CD4-positive, alpha-beta T cell treated with Interleukin-1 beta for 1 hour (primary cell): ENCODE data around the gene RHOH.
"Not testable (repeated sequence)": the region's sequence is repeated elsewhere in the genome, so short reads cannot be mapped to it uniquely, and the experiment has no call there.

Experiments used
- DNase-seq, 2 donors: peaks; one replicate each; pipeline ENCODE4 v3.0.0-alpha.2; 2020 to 2022

RHOH gene, protein sequence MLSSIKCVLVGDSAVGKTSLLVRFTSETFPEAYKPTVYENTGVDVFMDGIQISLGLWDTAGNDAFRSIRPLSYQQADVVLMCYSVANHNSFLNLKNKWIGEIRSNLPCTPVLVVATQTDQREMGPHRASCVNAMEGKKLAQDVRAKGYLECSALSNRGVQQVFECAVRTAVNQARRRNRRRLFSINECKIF

DNA sequence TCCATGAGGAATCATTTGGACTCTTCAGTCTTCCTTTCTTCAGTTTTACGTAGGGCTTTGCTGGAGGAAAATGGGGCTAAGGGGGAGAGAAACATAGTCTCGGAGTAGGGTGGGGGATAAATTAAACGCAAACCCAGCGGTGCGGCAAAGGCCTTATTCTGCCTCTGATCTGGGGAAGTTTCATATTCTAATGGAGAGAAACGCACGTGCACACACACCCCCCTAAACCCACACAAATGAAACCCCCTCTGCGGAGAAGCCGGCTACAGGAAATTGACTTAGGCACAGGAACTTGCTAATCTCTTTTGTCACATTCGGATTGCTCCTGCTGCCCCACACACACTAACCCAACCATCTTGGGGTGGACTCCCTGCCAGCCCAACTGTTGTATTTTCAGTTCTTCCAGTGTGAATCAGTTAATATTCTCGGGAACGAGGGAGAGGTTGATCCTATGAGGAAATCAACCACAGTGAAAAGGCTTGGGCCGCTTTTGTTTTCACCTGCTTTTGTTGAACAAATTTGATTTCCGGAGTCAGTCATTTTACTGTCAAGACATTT is at the start of gene RHOH:
TSS of gene RHOH (plus strand) at position 308 of the 558 bp plus-strand sequence. CDS start 46,356 bp downstream, outside the sequence.
- peak; percentile 87 to 88 for DNase-seq

DNA sequence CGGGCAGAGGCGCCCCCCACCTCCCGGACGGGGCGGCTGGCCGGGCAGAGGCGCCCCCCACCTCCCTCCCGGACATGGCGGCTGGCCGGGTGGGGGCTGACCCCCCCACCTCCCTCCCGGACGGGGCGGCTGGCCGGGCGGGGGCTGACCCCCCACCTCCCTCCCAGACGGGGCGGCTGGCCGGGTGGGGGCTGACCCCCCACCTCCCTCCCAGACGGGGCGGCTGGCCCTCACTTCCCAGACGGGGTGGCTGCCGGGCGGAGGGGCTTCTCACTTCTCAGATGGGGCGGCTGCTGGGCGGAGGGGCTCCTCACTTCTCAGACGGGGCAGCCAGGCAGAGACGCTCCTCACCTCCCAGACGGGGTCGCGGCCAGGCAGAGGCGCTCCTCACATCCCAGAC is 49.3 kb upstream of the RHOH start:
- DNase-seq: not testable (repeated sequence)

DNA sequence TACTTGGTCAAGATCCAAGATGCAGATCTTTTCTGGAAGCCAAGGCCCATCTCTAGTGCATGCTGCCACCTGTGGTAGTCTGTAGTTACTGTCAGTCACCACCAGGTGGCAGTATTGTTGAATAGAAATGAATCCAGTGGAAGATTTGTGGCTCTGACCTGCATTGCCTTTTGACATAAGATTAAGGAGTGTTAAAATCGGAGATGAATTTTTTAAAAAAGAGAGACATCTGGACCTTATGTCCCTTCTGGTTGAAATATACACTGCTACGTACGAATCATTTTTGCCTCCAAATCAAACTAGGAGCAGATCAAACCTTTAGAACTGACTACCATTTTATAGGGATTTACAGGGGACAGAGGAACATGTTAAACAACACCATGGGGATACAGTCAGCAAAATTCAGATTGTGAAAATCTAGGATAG is 46.9 kb upstream of the RHOH start:
- peak; percentile 79 to 87 for DNase-seq

DNA sequence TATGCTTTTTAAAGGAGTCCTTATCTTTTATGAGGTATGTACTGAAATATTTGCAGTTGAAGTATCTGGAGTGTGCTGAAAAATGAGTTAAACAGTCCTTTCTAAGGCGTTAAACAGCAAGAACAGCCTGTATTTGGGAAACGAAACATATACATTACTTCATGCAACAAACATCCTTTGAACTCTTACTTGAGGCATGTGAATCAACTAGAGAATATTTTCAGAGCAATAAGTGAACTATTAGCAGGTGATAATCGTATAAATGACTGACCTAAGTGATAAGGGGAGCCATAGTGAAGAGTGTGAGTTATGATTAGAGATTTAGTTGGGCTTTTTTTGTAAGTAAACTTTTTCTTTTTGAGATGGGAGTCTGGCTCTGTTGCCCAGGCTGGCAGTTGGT is 45.9 kb upstream of the RHOH start:
- no peak for DNase-seq

DNA sequence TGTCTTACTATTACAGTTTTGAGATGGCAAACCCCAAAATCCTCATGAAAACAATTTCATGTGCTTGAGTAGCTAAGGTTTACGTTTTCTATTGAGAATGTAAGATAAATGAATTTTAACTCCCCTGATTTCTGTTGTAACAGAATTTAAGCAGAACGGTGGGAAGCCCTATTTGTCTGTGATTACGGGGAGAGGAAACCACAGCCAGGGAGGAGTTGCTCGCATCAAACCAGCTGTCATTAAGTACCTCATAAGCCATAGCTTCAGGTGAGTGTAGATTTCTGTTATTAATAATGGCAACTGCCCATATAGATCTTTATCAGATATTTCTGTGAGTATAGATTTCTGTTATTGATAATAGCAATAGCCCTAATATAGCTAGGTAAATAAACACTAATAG is 44.2 kb upstream of the RHOH start:
- peak; percentile 34 to 46 for DNase-seq

DNA sequence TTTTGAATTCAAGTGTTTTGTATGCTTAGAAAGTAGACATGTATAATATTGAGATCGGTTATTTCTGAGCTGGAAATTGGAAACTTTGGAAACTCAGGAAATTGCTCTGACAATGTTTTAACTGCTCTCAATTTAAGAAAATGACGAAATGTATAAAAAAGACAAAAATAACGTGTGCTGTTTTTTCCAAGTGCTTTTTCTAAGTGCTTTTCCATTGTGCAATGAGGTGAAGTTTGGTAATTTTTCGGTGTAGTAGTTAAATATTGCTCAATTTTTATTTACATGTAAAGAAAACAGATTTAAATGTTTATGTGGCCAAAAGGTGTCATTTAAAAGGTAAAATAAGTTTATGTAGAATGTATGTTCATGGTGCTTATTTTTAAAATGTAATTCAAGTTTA is 39.4 kb upstream of the RHOH start:
- no peak for DNase-seq

DNA sequence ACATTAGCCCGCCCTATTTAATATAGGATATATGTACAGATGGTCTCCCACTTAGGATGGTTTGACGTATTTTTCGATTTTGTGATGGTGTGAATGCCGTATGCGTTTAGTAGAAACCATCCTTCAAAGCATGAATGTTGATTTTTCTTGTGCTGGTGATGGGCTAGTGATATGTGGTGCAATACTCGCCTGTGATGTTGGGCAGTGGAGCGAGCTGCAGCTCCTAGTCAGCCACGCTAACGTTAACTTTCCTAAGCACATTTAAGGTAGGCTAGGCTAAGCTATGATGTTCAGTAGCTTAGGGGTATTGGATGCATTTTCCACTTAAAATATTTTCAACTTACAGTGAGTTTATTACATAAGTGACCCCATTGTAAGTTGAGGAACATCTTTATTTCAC is 36.6 kb upstream of the RHOH start:
- no peak for DNase-seq

DNA sequence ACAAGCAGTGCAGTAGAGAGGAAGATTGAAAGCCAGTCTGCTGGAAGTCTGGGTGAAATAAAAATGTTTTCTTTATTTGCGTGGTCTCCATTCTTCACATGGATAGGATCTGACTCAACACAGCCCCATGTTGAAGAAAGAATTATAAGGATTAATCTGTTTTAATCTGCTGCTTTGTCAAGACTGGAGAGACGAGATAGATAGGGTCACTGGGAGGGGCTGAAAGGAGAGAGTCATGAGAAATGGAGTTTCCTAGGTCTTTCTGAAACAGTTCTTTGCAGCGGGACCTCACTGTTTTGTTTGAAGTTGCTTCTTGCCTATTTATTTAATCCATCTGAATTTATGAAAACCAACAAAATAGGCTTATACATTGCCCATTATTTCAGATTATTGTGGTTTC is 32.4 kb upstream of the RHOH start:
- no peak for DNase-seq

DNA sequence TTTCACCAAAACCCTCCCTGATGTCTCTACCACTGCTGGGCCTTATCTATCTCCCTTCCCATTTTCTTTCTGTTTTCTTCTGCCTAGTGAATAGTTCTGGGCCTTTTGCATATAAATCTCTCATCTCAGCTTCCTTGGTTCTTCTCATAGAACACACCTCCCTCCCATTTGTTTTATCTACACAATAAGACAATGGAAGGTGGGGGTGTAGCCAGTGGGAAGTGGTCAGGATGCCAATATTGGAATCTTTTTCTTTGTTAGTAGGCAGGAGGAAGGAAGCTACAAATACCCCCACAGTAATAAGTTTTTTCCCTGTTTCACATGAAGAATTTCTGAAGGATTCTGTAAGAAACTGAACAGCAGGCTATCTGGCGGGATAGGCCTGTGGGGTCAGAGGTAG is 30.9 kb upstream of the RHOH start:
- no peak for DNase-seq

DNA sequence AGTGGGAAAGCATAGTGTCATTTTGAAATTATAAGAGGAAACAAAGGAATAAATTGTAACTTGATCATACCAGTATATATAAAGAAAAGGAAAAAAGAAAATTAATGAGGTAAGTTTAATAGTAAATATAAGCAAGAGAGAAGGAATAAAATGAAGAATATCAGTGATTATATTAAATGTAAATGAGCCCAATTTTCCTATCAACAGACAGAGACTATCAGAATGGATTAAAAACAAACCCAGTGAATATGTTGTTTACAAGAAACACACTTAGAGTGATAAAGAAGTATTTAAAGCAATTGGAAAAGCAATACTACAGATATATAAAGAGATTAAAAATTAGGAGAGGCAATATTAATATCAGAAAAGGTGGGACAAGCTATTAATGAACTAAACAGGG is 28.8 kb upstream of the RHOH start:
- DNase-seq: no peak

DNA sequence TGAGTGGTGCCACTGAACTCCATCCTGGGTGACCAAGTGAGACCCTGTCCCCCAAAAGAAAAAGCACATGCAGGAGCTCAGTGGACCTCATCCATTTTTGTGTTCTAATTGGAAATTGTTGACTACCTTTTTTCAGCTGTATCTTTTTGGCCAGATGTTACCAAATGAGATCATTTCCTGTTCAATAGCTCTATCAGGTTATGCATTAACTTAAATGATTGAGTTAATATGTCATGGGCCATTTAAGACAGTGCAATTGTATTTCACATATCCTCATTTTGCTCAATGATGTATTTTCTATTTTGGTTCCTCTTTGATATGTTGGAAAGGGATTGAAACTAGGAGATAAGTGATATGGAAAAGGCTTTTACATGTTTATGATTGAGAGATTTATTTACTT is 26.2 kb upstream of the RHOH start:
- no peak for DNase-seq

DNA sequence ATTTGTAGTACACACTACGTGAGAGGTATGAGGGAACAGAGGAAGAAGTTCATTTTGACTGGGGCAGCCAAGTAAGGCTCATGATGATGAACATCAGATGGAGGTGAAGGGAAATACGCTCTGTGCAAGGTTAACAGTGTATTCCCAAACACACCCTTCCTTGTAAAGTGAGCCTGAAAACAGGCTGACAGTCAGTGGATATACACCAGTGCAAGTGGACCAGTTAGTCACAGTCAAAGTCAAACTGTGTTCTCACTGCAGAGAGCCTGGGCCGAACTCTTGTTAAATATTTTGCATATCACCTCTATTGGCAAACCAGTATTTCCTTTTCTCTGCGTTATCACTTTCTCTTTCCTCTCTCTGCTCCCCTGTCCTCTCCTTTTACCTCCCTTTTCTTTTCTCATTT is 23.4 kb upstream of the RHOH start:
- no peak for DNase-seq

DNA sequence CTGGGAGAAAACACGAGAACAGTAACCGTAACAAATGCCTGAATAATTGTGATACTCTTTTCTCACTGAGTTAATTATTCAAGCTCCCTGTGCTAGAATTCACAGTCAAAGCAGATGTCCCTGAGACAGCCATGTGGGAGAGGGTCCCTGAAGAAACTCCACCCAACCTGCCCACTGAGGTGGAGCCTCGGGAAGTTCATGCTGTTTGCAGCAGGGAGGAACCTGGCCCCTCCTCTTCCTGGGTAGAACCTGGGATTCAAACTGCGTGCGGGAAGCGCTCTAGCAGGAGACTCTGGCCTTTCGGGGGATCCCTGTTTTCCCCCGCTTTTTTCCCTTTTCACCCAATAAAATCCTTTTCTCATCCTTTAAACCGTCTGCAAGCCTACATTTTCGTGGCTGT is 20.2 kb upstream of the RHOH start:
- DNase-seq: no peak

DNA sequence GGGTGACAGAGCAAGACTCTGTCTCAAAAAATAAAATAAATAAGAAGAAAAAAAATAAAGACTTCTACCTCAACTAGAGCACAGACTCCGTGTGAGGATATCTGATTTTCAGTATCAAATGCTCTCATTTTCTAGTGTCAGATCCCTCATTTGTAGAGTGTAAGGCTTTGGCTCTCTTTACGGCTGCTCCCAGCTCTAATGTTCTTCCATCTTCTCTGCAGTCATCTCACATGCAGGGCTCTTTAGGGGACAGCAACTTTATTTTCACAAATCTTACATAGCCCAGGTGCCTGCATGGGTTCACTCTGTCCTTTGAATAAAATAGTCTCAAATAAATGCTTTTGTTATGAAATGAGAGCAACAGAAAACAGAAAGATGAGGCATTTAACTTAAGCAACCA is 19.2 kb upstream of the RHOH start:
- no peak for DNase-seq

DNA sequence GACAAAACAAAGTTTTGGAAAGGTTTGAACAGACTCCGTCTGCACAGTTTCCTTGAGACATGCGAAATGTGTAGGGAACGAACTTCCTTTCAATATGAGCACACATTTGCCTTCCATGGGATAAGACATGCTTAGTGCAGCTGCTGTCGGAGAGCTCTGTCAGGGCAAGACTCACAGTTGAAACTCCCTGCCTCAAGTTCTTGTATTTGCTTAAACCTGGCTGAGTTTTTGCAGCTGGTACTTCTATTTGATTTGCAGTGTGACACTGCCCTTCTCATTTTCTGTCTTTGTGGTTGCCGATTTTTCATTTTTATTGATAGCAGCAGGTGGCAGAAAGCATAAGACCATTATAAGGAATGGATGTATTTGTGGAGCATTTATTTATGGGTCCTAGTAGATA is 18.2 kb upstream of the RHOH start:
- no peak for DNase-seq

DNA sequence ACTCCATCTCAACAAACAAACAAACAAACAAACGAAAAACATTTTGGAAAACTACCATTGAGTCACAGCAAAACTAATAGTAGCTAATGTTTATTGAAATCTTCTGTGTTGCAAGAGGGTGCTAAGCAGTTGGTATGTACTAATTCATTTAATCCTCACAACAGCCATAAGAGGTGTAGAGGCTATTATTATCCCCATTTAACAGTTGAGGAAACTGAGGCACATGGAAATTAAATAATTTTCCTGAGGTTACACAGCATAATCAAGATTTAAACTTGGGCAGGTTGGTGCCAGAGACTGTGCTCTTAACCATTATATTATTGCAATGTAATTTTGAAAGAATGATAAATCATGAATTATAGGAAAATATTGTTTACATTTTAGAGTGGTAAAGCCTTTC is 17.5 kb upstream of the RHOH start:
- DNase-seq: no peak

DNA sequence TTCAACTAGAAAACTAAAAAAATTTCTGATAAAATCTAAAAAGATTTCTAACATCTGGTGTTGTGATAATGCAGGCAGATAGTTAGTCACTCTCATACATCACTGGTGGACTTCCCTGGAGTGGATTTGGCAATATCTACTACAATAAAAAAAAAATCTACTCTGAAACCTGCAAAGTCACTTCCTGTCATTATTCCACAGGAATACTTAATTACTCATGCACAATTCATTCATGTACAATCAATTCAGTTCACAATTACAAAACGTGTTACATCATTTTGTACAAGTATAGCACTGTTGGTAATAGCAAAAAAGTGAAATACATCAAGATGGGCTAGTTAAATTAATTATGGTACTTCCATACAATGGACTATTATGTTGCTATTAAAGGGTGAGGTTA is 16.5 kb upstream of the RHOH start:
- no peak for DNase-seq

DNA sequence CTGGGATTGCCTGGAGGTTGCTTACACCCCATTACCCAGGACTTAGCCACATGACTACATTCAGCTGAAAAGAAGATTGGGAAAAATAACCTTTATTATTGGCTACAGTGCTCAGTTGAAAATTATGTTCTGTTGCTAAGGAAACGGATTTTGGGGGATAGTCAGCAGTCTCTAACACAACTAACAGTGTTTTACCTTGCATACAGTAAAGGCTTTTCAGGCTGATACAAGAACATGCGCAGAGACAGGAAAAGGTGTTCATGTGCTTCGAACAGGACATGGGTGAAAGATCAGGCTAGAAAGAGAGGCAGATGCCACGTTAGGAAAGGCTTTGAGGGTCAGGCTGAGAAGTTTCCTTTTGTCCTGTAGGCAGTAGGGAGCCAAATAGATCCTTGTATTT is 14.8 kb upstream of the RHOH start:
- DNase-seq: no peak

DNA sequence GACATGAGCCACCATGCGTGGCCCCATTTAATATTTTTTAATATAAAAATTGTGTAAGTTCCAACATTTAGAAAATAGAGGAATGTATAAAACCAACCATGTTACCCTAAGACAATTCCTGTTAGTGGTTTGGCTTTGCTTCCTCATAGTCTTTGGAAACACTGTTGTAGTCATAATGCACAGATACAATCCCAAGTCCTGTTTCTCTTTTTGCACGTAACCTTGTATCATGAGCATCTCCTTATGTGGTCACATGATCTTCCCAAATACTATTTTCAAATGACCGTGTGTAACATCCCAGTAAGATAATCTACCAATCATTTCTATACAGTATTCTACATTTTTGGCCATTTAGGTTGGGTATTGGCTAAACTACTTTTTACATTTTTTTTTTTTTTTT is 13.9 kb upstream of the RHOH start:
- no peak for DNase-seq

DNA sequence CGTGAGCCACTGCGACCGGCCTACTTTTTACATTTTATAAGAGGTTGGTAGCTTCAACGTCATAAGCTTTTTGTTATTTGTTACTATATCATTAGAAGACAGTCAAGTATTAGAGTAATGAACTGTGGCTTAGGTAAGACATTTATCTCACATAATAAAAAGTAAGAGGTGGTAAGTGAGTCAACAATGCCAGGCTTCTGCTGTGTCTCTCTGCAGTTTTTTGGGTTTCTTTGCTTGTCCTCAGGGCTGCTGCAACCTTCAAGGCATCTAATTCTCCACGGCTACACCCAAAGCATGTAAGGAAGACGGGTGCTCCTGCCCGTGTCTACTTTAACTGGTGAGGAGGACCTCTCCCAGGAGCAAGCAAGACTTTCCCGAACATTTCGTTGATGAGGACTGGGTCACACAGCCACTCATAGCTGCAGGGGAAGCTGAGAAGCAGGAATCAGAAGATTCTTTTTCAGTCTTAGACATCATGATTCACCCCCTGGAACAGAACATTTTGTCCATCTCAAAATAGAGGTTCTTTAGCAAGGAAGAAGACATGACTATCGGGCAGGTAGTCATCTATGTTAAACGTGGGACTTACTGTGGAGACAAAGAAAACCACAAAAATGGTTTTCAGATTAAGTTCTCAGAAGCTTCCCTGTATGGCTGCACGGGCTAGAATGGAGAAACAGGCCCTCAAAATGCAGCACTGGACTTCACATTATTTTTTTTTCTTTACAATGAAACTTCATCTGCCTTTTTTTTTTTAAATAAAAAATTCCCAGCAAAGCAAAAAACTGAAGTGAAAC is 13.0 kb upstream of the RHOH start:
- DNase-seq: no peak

DNA sequence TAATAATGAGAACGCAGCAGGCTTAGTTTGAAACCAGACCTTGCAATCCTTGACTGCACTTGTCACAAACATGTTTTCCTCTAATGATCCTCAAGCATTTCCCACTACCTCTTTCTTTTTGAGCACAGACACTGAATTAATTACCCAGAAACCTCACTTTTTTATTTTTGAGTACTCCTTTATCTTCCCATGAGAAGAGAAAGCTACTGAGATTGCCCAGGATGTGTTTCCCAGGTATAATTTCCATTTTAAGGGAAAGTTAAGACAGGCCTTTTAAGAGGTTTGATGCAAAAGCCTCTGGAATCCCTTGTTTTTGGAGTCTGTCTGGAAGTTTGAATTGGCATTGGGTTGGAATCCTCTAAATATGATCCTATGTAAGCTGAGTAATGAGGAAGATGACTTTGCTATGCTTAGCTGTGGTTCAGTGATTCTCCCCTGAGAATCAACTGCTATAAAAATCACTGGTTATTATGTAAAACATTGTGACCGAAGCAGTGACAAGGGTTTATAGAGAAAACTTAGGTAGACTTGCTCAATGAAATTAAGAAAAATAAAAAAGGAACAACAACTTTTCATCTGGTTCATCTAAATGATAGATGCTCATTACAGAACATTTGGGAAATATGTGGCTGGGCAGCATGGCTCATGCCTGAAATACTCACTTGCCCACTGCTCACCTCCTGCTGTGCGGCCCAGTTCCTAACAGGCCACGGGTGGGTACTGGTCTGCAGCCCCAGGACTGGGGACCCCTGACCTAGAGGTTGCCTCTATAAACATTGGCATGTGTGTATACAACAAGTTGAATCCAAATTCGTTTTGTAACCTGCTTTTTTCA is 10.8 kb upstream of the RHOH start:
- DNase-seq: no peak

DNA sequence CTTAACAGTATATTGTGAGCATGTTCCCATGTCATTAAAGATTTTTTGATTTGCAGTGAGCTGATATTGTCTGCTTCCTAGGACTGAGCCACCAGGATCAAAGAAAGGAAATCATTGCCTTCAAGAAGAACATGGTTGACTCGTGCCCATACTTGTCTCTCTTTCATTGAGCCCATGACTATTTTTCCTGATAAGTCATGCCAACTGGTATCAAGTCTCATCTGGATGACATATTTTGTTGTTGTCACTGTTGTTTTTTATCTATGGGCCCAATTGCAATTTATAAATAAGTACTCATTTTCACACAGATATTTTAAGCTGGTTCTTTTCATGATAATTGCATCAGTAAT is 10.2 kb upstream of the RHOH start:
- no peak for DNase-seq

DNA sequence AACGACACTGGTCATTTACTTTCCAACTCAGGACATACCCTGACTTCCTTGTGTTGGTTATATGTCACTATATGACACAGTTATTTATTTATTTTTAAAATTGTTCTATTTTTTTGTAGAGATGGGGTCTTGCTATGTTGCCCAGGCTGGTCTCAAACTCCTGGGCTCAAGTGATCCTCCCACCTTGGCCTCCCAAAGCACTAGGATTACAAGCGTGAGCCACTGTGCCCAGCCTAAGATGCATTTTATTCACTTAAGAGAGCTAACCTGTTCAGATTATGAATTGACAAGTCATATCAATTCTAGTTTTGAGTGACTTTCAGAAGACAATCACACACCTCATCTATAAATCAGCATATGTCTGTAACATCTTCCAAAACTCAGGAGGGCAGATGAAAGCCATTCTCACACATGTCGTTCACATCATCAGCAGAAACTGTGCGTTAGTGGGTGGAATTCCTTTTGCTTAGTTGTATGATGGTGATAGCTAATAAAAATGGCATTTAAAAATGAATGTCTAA is 9.4 kb upstream of the RHOH start:
- no peak for DNase-seq
